ENCODE data around the gene MTNR1B.

DNA sequence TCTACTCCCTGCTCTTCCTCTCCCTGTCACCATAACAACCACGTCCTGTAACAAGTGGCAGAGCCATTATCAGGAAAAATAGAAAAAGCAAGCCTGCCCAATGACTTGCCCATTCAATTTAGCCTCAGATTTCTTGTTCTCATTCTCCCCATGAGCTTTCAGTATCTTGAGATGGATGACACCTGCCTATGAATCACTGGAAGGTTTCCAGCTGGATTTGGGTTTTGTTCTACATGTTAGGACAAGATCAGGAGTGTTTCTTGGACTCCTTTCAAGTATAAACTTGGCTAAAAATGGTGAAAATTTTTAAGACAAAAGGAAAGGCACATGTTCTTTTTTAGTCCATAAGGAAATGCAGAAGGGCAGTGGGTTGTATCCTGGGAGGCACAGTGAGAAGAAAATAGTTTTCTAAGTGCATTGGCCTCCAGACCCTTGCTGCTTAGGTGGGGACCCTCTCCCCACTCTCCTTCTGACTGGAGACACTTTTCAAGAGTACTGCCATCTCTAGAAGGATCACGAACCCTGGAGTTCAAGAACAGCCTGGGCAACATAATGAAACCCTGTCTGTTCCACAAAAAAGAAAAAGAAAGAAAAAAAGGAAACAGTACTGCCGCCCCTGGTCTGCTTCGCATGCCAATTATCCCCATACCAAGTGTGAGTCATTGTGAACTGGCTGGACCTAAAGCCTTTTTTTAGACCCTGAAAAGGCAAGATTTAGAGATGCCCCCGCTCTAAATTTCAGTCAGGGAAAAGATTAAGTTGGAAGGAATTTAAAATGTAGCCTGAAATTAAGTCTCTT, 51.0 kb downstream of the MTNR1B start:
- TF ChIP-seq, protein P1, sequence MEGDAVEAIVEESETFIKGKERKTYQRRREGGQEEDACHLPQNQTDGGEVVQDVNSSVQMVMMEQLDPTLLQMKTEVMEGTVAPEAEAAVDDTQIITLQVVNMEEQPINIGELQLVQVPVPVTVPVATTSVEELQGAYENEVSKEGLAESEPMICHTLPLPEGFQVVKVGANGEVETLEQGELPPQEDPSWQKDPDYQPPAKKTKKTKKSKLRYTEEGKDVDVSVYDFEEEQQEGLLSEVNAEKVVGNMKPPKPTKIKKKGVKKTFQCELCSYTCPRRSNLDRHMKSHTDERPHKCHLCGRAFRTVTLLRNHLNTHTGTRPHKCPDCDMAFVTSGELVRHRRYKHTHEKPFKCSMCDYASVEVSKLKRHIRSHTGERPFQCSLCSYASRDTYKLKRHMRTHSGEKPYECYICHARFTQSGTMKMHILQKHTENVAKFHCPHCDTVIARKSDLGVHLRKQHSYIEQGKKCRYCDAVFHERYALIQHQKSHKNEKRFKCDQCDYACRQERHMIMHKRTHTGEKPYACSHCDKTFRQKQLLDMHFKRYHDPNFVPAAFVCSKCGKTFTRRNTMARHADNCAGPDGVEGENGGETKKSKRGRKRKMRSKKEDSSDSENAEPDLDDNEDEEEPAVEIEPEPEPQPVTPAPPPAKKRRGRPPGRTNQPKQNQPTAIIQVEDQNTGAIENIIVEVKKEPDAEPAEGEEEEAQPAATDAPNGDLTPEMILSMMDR (IDR thresholded peaks at IDR 0.05): no peak
- TF ChIP-seq POLR2A (IDR thresholded peaks at IDR 0.05) (no peak), POLR2AphosphoS5 (IDR thresholded peaks at IDR 0.05) (no peak)

All from gastroesophageal sphincter (tissue), 3 donors.